ENCODE results near the gene ADGRA1.
"Not testable (repeated sequence)": the region's sequence is repeated elsewhere in the genome, so short reads cannot be mapped to it uniquely, and the experiment has no call there.

- not testable (repeated sequence) for TF ChIP-seq CSDC2 (CRISPR knock-in tag; IDR thresholded peaks at IDR 0.05); PATZ1 (CRISPR knock-in tag; IDR thresholded peaks at IDR 0.05; ENCODE audit: borderline replicate concordance); TOX (CRISPR knock-in tag; IDR thresholded peaks at IDR 0.05; ENCODE audit: borderline replicate concordance); CSRNP3 (CRISPR knock-in tag; IDR thresholded peaks at IDR 0.05); ZNF8 (CRISPR knock-in tag; IDR thresholded peaks at IDR 0.05); ESRRG (CRISPR knock-in tag; IDR thresholded peaks at IDR 0.05); OSR1 (CRISPR knock-in tag; IDR thresholded peaks at IDR 0.05); CREB5 (CRISPR knock-in tag; IDR thresholded peaks at IDR 0.05; ENCODE audit: low read depth); ARNTL (CRISPR knock-in tag; IDR thresholded peaks at IDR 0.05; ENCODE audit: borderline replicate concordance, low read depth); ZC3H10 (CRISPR knock-in tag; IDR thresholded peaks at IDR 0.05); RARB (CRISPR knock-in tag; IDR thresholded peaks at IDR 0.05)
Observed at GRCh38 chr10:133053527-133054133, 34.1 kb upstream of the ADGRA1 start.
